ENCODE results near the gene FAM234B.

DNA sequence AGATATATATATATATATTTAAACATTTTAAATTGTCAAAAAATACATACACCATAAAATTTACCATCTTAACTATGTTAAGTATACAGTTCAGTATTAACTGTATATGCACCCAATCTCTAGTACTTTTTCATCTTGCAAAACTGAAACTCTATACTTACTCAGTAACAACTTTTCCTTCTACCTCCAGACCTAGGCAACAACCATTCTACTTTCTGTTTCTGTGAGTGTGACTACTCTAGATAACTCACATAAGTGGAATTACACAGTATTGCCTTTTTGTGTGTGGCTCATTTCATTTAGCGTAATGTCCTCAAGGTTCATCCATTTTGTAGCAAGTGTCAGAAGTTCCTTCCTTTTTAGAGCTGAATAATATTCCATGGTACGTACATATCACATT lies 8.2 kb downstream of the FAM234B start:
- TF ChIP-seq, protein P1, sequence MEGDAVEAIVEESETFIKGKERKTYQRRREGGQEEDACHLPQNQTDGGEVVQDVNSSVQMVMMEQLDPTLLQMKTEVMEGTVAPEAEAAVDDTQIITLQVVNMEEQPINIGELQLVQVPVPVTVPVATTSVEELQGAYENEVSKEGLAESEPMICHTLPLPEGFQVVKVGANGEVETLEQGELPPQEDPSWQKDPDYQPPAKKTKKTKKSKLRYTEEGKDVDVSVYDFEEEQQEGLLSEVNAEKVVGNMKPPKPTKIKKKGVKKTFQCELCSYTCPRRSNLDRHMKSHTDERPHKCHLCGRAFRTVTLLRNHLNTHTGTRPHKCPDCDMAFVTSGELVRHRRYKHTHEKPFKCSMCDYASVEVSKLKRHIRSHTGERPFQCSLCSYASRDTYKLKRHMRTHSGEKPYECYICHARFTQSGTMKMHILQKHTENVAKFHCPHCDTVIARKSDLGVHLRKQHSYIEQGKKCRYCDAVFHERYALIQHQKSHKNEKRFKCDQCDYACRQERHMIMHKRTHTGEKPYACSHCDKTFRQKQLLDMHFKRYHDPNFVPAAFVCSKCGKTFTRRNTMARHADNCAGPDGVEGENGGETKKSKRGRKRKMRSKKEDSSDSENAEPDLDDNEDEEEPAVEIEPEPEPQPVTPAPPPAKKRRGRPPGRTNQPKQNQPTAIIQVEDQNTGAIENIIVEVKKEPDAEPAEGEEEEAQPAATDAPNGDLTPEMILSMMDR (IDR thresholded peaks at IDR 0.05) = no peak
- TF ChIP-seq POLR2A (IDR thresholded peaks at IDR 0.05) = no peak

All from gastroesophageal sphincter (tissue), 3 donors.